ENCODE measurements around the gene CATSPERZ. TPM values are rescaled to one million over a fixed set of nuclear protein-coding genes. Genes with fewer than 3 reads are reported as not detected.
A peak's percentile ranks its signal among the peaks of the same experiment; 100 is the strongest.

The CATSPERZ gene
- total RNA-seq, 1 donor from 2014 or later, result not detected

- Histone ChIP-seq H3K27me3 (ENCODE audit: low read depth) (no peaks in the 10 kb centered on the region), H3K27ac (peak overlapping the region; percentile 77), H3K36me3 (peaks cover 31% of the 10 kb centered on the region), H3K4me3 (peak overlapping the region; percentile 91), H3K4me1 (peaks cover 33% of the 10 kb centered on the region), H3K9me3 (no peaks in the 10 kb centered on the region)
- intact Hi-C loops (cut with DNase I), result no loop called here
- no peak for TF ChIP-seq CTCF (IDR thresholded peaks at IDR 0.05)
- DNase-seq, result peak; percentile 76
- ATAC-seq, result peak; percentile 29 to 69
These were observed 47.9 kb upstream of the CATSPERZ start for GRCh38 chr11:64252003-64252872.

- no peaks in the 10 kb centered on the region for H3K27me3 ChIP-seq (ENCODE audit: low read depth)
- peak overlapping the region; percentile 91 for H3K4me3 ChIP-seq
- ATAC-seq (no peak), DNase-seq (no peak)
- intact Hi-C loops (cut with DNase I), result no loop called here
- no peak for TF ChIP-seq CTCF (IDR thresholded peaks at IDR 0.05)
- peaks cover 39% of the 10 kb centered on the region for H3K36me3 ChIP-seq
- peak overlapping the region; percentile 77 for H3K27ac ChIP-seq
- H3K9me3 ChIP-seq, result no peaks in the 10 kb centered on the region
- H3K4me1 ChIP-seq, result peaks cover 26% of the 10 kb centered on the region
These were observed 47.1 kb upstream of the CATSPERZ start for GRCh38 chr11:64253043-64253442.

GRCh38 chr11:64253481-64253880 lies 46.7 kb upstream of the CATSPERZ start:
- H3K27me3 ChIP-seq (ENCODE audit: low read depth), result no peaks in the 10 kb centered on the region
- no peak for DNase-seq
- no peaks in the 10 kb centered on the region for H3K9me3 ChIP-seq
- TF ChIP-seq CTCF (IDR thresholded peaks at IDR 0.05), result no peak
- no peak overlapping the region for H3K27ac ChIP-seq
- H3K4me3 ChIP-seq, result no peak overlapping the region
- intact Hi-C loops (cut with DNase I), result no loop called here
- H3K36me3 ChIP-seq, result peaks cover 43% of the 10 kb centered on the region
- H3K4me1 ChIP-seq, result peaks cover 26% of the 10 kb centered on the region
- ATAC-seq, result no peak

- no peak for DNase-seq
- TF ChIP-seq CTCF (IDR thresholded peaks at IDR 0.05), result no peak
- intact Hi-C loops (cut with DNase I), result no loop called here
- Histone ChIP-seq H3K27ac (no peak overlapping the region), H3K4me1 (peaks cover 26% of the 10 kb centered on the region), H3K36me3 (peaks cover 51% of the 10 kb centered on the region), H3K9me3 (no peaks in the 10 kb centered on the region), H3K27me3 (ENCODE audit: low read depth) (no peaks in the 10 kb centered on the region), H3K4me3 (no peak overlapping the region)
- ATAC-seq, result no peak
These were observed 45.8 kb upstream of the CATSPERZ start for GRCh38 chr11:64254326-64254725.

- H3K4me1 ChIP-seq, result peaks cover 26% of the 10 kb centered on the region
- no peak for ATAC-seq
- intact Hi-C loops (cut with DNase I), result no loop called here
- TF ChIP-seq CTCF (IDR thresholded peaks at IDR 0.05), result no peak
- DNase-seq, result no peak
- no peak overlapping the region for H3K27ac ChIP-seq
- no peak overlapping the region for H3K4me3 ChIP-seq
- H3K9me3 ChIP-seq, result no peaks in the 10 kb centered on the region
- peaks cover 61% of the 10 kb centered on the region for H3K36me3 ChIP-seq
- H3K27me3 ChIP-seq (ENCODE audit: low read depth), result no peaks in the 10 kb centered on the region
These were observed 44.7 kb upstream of the CATSPERZ start for GRCh38 chr11:64255135-64256128.
